Activated CD4-positive, alpha-beta T cell treated with anti-CD3 and anti-CD28 coated beads, Interleukin-2, amount 10 ng/mL, durations not matched to agents 24 days and 14 days (primary cell): ENCODE data around the gene RPAP3. TPM values are rescaled to one million over a fixed set of nuclear protein-coding genes. Genes with fewer than 3 reads are reported as not detected.
A peak's percentile ranks its signal among the peaks of the same experiment; 100 is the strongest.

ENCODE experiments used
- DNase-seq: peaks from one replicate; pipeline ENCODE4 v3.0.0; 2022
- H3K27ac Mint-ChIP-seq: one replicate; pipeline ENCODE4 v1.8.0; 2022; ENCODE audit warnings: mild to moderate bottlenecking, mixed read lengths
- H3K27me3 Mint-ChIP-seq: one replicate; pipeline ENCODE4 v1.8.0; 2022; ENCODE audit warnings: mixed read lengths
- H3K36me3 Mint-ChIP-seq: one replicate; pipeline ENCODE4 v1.8.0; 2022; ENCODE audit warnings: low read depth, mild to moderate bottlenecking, mixed read lengths
- H3K4me1 Mint-ChIP-seq: one replicate; pipeline ENCODE4 v1.8.0; 2021; ENCODE audit warnings: mixed read lengths
- H3K4me3 Mint-ChIP-seq: one replicate; pipeline ENCODE4 v1.8.0; 2022; ENCODE audit warnings: mild to moderate bottlenecking, moderate library complexity, mixed read lengths
- H3K9me3 Mint-ChIP-seq: one replicate; pipeline ENCODE4 v1.8.0; 2021; ENCODE audit warnings: mixed read lengths
- intact Hi-C: fragments of 100-400 bp; cut with micrococcal nuclease; formaldehyde crosslinking; loops from one replicate; pipeline ENCODE4 v1.15.1; 2023
- total RNA-seq: library from RNA; stranded (reverse); gene quantifications from 2 replicates; pipeline ENCODE4 v1.2.3, GENCODE V29; 2022

The RPAP3 gene
- total RNA-seq, 1 donor from 2014 or later = 67.3 TPM

GRCh38 chr12:47736877-47737676 is 31.2 kb upstream of the RPAP3 start:
- no peak overlapping the region for H3K27ac Mint-ChIP-seq
- no peaks in the 10 kb centered on the region for H3K36me3 Mint-ChIP-seq
- no peaks in the 10 kb centered on the region for H3K9me3 Mint-ChIP-seq
- no peak overlapping the region for H3K4me3 Mint-ChIP-seq
- H3K27me3 Mint-ChIP-seq = no peaks in the 10 kb centered on the region
- no peak for DNase-seq
- intact Hi-C loops = no loop called here
- H3K4me1 Mint-ChIP-seq = peaks cover 6% of the 10 kb centered on the region

- H3K27me3 Mint-ChIP-seq = no peaks in the 10 kb centered on the region
- H3K4me3 Mint-ChIP-seq = no peak overlapping the region
- no peak overlapping the region for H3K27ac Mint-ChIP-seq
- no peaks in the 10 kb centered on the region for H3K9me3 Mint-ChIP-seq
- no peak for DNase-seq
- H3K4me1 Mint-ChIP-seq = peaks cover 3% of the 10 kb centered on the region
- intact Hi-C loops = no loop called here
- H3K36me3 Mint-ChIP-seq = no peaks in the 10 kb centered on the region
Measured at GRCh38 chr12:47736216-47736615, 30.4 kb upstream of the RPAP3 start.

GRCh38 chr12:47735649-47736048 is 29.8 kb upstream of the RPAP3 start:
- Mint-ChIP-seq H3K27me3 (no peaks in the 10 kb centered on the region), H3K4me1 (peaks cover 2% of the 10 kb centered on the region), H3K9me3 (no peaks in the 10 kb centered on the region), H3K36me3 (no peaks in the 10 kb centered on the region), H3K27ac (no peak overlapping the region), H3K4me3 (no peak overlapping the region)
- intact Hi-C loops = no loop called here
- no peak for DNase-seq

- Mint-ChIP-seq H3K4me1 (peaks cover 2% of the 10 kb centered on the region), H3K27ac (no peak overlapping the region), H3K4me3 (no peak overlapping the region), H3K9me3 (no peaks in the 10 kb centered on the region), H3K36me3 (no peaks in the 10 kb centered on the region), H3K27me3 (no peaks in the 10 kb centered on the region)
- no peak for DNase-seq
- intact Hi-C loops = no loop called here
Measured at GRCh38 chr12:47734725-47735480, 29.1 kb upstream of the RPAP3 start.

- Mint-ChIP-seq H3K36me3 (no peaks in the 10 kb centered on the region), H3K4me1 (no peaks in the 10 kb centered on the region), H3K4me3 (no peak overlapping the region), H3K9me3 (no peaks in the 10 kb centered on the region), H3K27ac (no peak overlapping the region), H3K27me3 (no peaks in the 10 kb centered on the region)
- DNase-seq = no peak
- intact Hi-C loops = no loop called here
Measured at GRCh38 chr12:47733142-47733541, 27.3 kb upstream of the RPAP3 start.

- Mint-ChIP-seq H3K36me3 (no peaks in the 10 kb centered on the region), H3K27ac (no peak overlapping the region), H3K9me3 (no peaks in the 10 kb centered on the region), H3K4me1 (no peaks in the 10 kb centered on the region), H3K27me3 (no peaks in the 10 kb centered on the region), H3K4me3 (no peak overlapping the region)
- no peak for DNase-seq
- intact Hi-C loops = no loop called here
Measured at GRCh38 chr12:47732504-47732903, 26.7 kb upstream of the RPAP3 start.

- no peaks in the 10 kb centered on the region for H3K9me3 Mint-ChIP-seq
- no peak overlapping the region for H3K4me3 Mint-ChIP-seq
- H3K4me1 Mint-ChIP-seq = no peaks in the 10 kb centered on the region
- intact Hi-C loops = no loop called here
- H3K27ac Mint-ChIP-seq = no peak overlapping the region
- H3K27me3 Mint-ChIP-seq = no peaks in the 10 kb centered on the region
- no peak for DNase-seq
- H3K36me3 Mint-ChIP-seq = no peaks in the 10 kb centered on the region
Measured at GRCh38 chr12:47731723-47732122, 25.9 kb upstream of the RPAP3 start.

GRCh38 chr12:47730341-47730744 is 24.5 kb upstream of the RPAP3 start:
- Mint-ChIP-seq H3K4me3 (no peak overlapping the region), H3K9me3 (no peaks in the 10 kb centered on the region), H3K27me3 (no peaks in the 10 kb centered on the region), H3K4me1 (peaks cover 2% of the 10 kb centered on the region), H3K36me3 (no peaks in the 10 kb centered on the region), H3K27ac (no peak overlapping the region)
- DNase-seq = no peak
- intact Hi-C loops = no loop called here

GRCh38 chr12:47729233-47729632 is 23.4 kb upstream of the RPAP3 start:
- no peak for DNase-seq
- intact Hi-C loops = no loop called here
- no peak overlapping the region for H3K4me3 Mint-ChIP-seq
- no peak overlapping the region for H3K27ac Mint-ChIP-seq
- no peaks in the 10 kb centered on the region for H3K36me3 Mint-ChIP-seq
- peaks cover 2% of the 10 kb centered on the region for H3K4me1 Mint-ChIP-seq
- H3K9me3 Mint-ChIP-seq = no peaks in the 10 kb centered on the region
- no peaks in the 10 kb centered on the region for H3K27me3 Mint-ChIP-seq

- Mint-ChIP-seq H3K27me3 (no peaks in the 10 kb centered on the region), H3K4me3 (no peak overlapping the region), H3K9me3 (no peaks in the 10 kb centered on the region), H3K27ac (no peak overlapping the region), H3K4me1 (peaks cover 25% of the 10 kb centered on the region), H3K36me3 (peaks cover 2% of the 10 kb centered on the region)
- intact Hi-C loops = no loop called here
- DNase-seq = no peak
Measured at GRCh38 chr12:47725893-47726292, 20.1 kb upstream of the RPAP3 start.

GRCh38 chr12:47725091-47725772 is 19.4 kb upstream of the RPAP3 start, which contains the start of gene ENDOU:
TSS of gene ENDOU (minus strand) at chr12:47725490. CDS start at chr12:47725413, 77 bp downstream.
- no peak for DNase-seq
- no peaks in the 10 kb centered on the region for H3K9me3 Mint-ChIP-seq
- no peaks in the 10 kb centered on the region for H3K27me3 Mint-ChIP-seq
- H3K4me3 Mint-ChIP-seq = no peak within 1 kb of the TSS
- H3K36me3 Mint-ChIP-seq = peaks cover 2% of the 10 kb centered on the region
- intact Hi-C loops = no loop called here
- H3K4me1 Mint-ChIP-seq = peaks cover 25% of the 10 kb centered on the region
- peak within 1 kb of the TSS; percentile 22 for H3K27ac Mint-ChIP-seq

- H3K4me1 Mint-ChIP-seq = peaks cover 27% of the 10 kb centered on the region
- H3K27me3 Mint-ChIP-seq = no peaks in the 10 kb centered on the region
- intact Hi-C loops = no loop called here
- peaks cover 2% of the 10 kb centered on the region for H3K36me3 Mint-ChIP-seq
- no peak for DNase-seq
- no peak overlapping the region for H3K4me3 Mint-ChIP-seq
- no peaks in the 10 kb centered on the region for H3K9me3 Mint-ChIP-seq
- no peak overlapping the region for H3K27ac Mint-ChIP-seq
Measured at GRCh38 chr12:47722941-47723631, 17.3 kb upstream of the RPAP3 start.

- H3K4me1 Mint-ChIP-seq = peaks cover 35% of the 10 kb centered on the region
- intact Hi-C loops = no loop called here
- no peaks in the 10 kb centered on the region for H3K27me3 Mint-ChIP-seq
- no peak overlapping the region for H3K4me3 Mint-ChIP-seq
- H3K36me3 Mint-ChIP-seq = peaks cover 2% of the 10 kb centered on the region
- no peak for DNase-seq
- H3K9me3 Mint-ChIP-seq = no peaks in the 10 kb centered on the region
- H3K27ac Mint-ChIP-seq = no peak overlapping the region
Measured at GRCh38 chr12:47722136-47722834, 16.5 kb upstream of the RPAP3 start.
